Cardiac muscle cell (in vitro differentiated cells and primary cell): ENCODE measurements around the gene LGR6. TPM values are rescaled to one million over a fixed set of nuclear protein-coding genes. Genes with fewer than 3 reads are reported as not detected.

Experiments used
- DNase-seq, 2 donors: peaks; one replicate each; pipeline versions ENCODE4 v3.0.0 to v3.0.0-alpha.2; 2010 to 2017; ENCODE audit warnings: low read depth in 1 of 2, low spot score in 1 of 2
- H3K27ac ChIP-seq: fragments of 200-600 bp; sonication (generic); 2 replicates; pipeline ENCODE4 v1.5.1; 2016
- H3K27me3 ChIP-seq: fragments of 200-600 bp; sonication (generic); 2 replicates; pipeline ENCODE4 v1.6.0; 2016; ENCODE audit warnings: control low read depth
- H3K36me3 ChIP-seq: fragments of 200-600 bp; sonication (generic); 2 replicates; pipeline ENCODE4 v1.5.1; 2016; ENCODE audit warnings: control low read depth
- H3K4me1 ChIP-seq: fragments of 200-600 bp; sonication (generic); 2 replicates; pipeline ENCODE4 v1.8.1; 2017; ENCODE audit warnings: low read depth, mild to moderate bottlenecking, mixed run types
- H3K4me3 ChIP-seq: fragments of 200-600 bp; sonication (generic); 2 replicates; pipeline ENCODE4 v1.5.1; 2016; ENCODE audit warnings: mild to moderate bottlenecking
- H3K9me3 ChIP-seq: fragments of 200-600 bp; sonication (generic); 2 replicates; pipeline ENCODE4 v1.5.1; 2017; ENCODE audit warnings: low read depth, mild to moderate bottlenecking, control low read depth
- CTCF ChIP-seq: IDR thresholded peaks from 2 replicates; pipeline ENCODE4 v1.5.1; 2012; ENCODE audit warnings: low read depth, mild to moderate bottlenecking, low read length
- polyA plus RNA-seq: library from polyadenylated mRNA; unstranded; fragments of >200 nt; fragmentation: Nextera tagmentation; extraction: Ambion mirVana; gene quantifications from 2 replicates; pipeline ENCODE4 v1.2.1, GENCODE V29; 2016
- total RNA-seq: library from RNA; depleted of rRNA; stranded (reverse); fragments of >200 nt; gene quantifications from 2 replicates; pipeline ENCODE4 v1.2.3, GENCODE V29; 2016

Gene LGR6
- total and polyA plus RNA-seq, 2 experiments from 2014 or later, result 0.16 TPM; not detected in 1

- TF ChIP-seq CTCF, result no peak
- no peak for DNase-seq
Measured at GRCh38 chr1:202250982-202251381, 57.4 kb downstream of the LGR6 start.

GRCh38 chr1:202251424-202252256, 58.0 kb downstream of the LGR6 start:
- H3K27me3 ChIP-seq, result no peaks in the 10 kb centered on the region
- H3K4me3 ChIP-seq, result no peak overlapping the region
- H3K27ac ChIP-seq, result no peak overlapping the region
- no peak for DNase-seq
- H3K4me1 ChIP-seq, result no peaks in the 10 kb centered on the region
- H3K9me3 ChIP-seq, result no peaks in the 10 kb centered on the region
- no peaks in the 10 kb centered on the region for H3K36me3 ChIP-seq
- TF ChIP-seq CTCF, result no peak

More at GRCh38 chr1:202250982-202251381, 57.4 kb downstream of the LGR6 start:
- no peak overlapping the region for H3K4me3 ChIP-seq
- H3K27me3 ChIP-seq, result no peaks in the 10 kb centered on the region
- no peak overlapping the region for H3K27ac ChIP-seq
- no peaks in the 10 kb centered on the region for H3K36me3 ChIP-seq
- H3K9me3 ChIP-seq, result no peaks in the 10 kb centered on the region
- no peaks in the 10 kb centered on the region for H3K4me1 ChIP-seq

- no peaks in the 10 kb centered on the region for H3K9me3 ChIP-seq
- no peak for DNase-seq
- H3K4me1 ChIP-seq, result no peaks in the 10 kb centered on the region
- no peak for TF ChIP-seq CTCF
- no peaks in the 10 kb centered on the region for H3K36me3 ChIP-seq
- no peak overlapping the region for H3K27ac ChIP-seq
- H3K4me3 ChIP-seq, result no peak overlapping the region
- H3K27me3 ChIP-seq, result no peaks in the 10 kb centered on the region
Measured at GRCh38 chr1:202252271-202252670, 58.7 kb downstream of the LGR6 start.

GRCh38 chr1:202254454-202255252, 61.1 kb downstream of the LGR6 start:
- Histone ChIP-seq H3K36me3 (no peaks in the 10 kb centered on the region), H3K27me3 (peaks cover 12% of the 10 kb centered on the region), H3K4me3 (no peak overlapping the region), H3K9me3 (no peaks in the 10 kb centered on the region), H3K4me1 (no peaks in the 10 kb centered on the region), H3K27ac (no peak overlapping the region)
- TF ChIP-seq CTCF, result no peak
- DNase-seq, result no peak

- TF ChIP-seq CTCF, result no peak
- peaks cover 18% of the 10 kb centered on the region for H3K27me3 ChIP-seq
- DNase-seq, result no peak
- no peaks in the 10 kb centered on the region for H3K9me3 ChIP-seq
- H3K4me3 ChIP-seq, result no peak overlapping the region
- no peaks in the 10 kb centered on the region for H3K36me3 ChIP-seq
- H3K27ac ChIP-seq, result no peak overlapping the region
- no peaks in the 10 kb centered on the region for H3K4me1 ChIP-seq
Measured at GRCh38 chr1:202255343-202255742, 61.7 kb downstream of the LGR6 start.
